HG03520 (cell line): ENCODE results near the gene EIF4B.

Experiments
- ATAC-seq: cut with Tn5 transposase; IDR thresholded peaks from one replicate; pipeline ENCODE4 v1.9.1; 2021; ENCODE audit warnings: mild to moderate bottlenecking, moderate library complexity; ENCODE audit not compliant: unreplicated experiment

Gene EIF4B

GRCh38 chr12:53056901-53057300, 50.6 kb downstream of the EIF4B start:
- ATAC-seq = no peak

- no peak for ATAC-seq
These were observed 51.7 kb downstream of the EIF4B start for GRCh38 chr12:53057816-53058500.

- ATAC-seq = no peak
These were observed 52.6 kb downstream of the EIF4B start for GRCh38 chr12:53058674-53059433.

- no peak for ATAC-seq
These were observed 53.3 kb downstream of the EIF4B start for GRCh38 chr12:53059434-53060063.

GRCh38 chr12:53060064-53060720, 53.9 kb downstream of the EIF4B start:
- no peak for ATAC-seq

GRCh38 chr12:53060721-53061276, 54.5 kb downstream of the EIF4B start:
- no peak for ATAC-seq

GRCh38 chr12:53061404-53062010, 55.3 kb downstream of the EIF4B start:
- ATAC-seq = no peak

- no peak for ATAC-seq
These were observed 56.0 kb downstream of the EIF4B start for GRCh38 chr12:53062011-53062961.

GRCh38 chr12:53062977-53063707, 56.9 kb downstream of the EIF4B start:
- no peak for ATAC-seq

- no peak for ATAC-seq
These were observed 57.7 kb downstream of the EIF4B start for GRCh38 chr12:53063708-53064612.

- no peak for ATAC-seq
These were observed 58.6 kb downstream of the EIF4B start for GRCh38 chr12:53064613-53065436.

GRCh38 chr12:53065470-53065869, 59.2 kb downstream of the EIF4B start:
- no peak for ATAC-seq

GRCh38 chr12:53065975-53066931, 60.0 kb downstream of the EIF4B start:
- no peak for ATAC-seq

- ATAC-seq = no peak
These were observed 61.1 kb downstream of the EIF4B start for GRCh38 chr12:53067074-53067992.
